Astrocyte of the spinal cord (primary cell): ENCODE results near the gene KLKB1.
"Not testable (repeated sequence)": the region's sequence is repeated elsewhere in the genome, so short reads cannot be mapped to it uniquely, and the experiment has no call there.

Experiments used
- DNase-seq: peaks from one replicate; pipeline ENCODE4 v3.0.0; 2011; ENCODE audit warnings: low read depth, low spot score
- H3K4me3 ChIP-seq: 2 replicates; pipeline ENCODE4 v1.5.1; 2011; ENCODE audit warnings: low read depth, mild to moderate bottlenecking, low read length, moderate library complexity
- in situ Hi-C: cut with HindIII; loops from 2 replicates; pipeline ENCODE4 v1.10.0; 2017; ENCODE audit warnings: low sequenced_read_pairs
- TF ChIP-seq, protein P1 (sequence below): IDR thresholded peaks from 2 replicates; pipeline ENCODE4 v1.5.1; 2012; ENCODE audit warnings: low read depth, mild to moderate bottlenecking, low read length, inconsistent platforms

KLKB1 gene

GRCh38 chr4:186260504-186261448 is 33.5 kb downstream of the KLKB1 start:
- TF ChIP-seq, protein P1, sequence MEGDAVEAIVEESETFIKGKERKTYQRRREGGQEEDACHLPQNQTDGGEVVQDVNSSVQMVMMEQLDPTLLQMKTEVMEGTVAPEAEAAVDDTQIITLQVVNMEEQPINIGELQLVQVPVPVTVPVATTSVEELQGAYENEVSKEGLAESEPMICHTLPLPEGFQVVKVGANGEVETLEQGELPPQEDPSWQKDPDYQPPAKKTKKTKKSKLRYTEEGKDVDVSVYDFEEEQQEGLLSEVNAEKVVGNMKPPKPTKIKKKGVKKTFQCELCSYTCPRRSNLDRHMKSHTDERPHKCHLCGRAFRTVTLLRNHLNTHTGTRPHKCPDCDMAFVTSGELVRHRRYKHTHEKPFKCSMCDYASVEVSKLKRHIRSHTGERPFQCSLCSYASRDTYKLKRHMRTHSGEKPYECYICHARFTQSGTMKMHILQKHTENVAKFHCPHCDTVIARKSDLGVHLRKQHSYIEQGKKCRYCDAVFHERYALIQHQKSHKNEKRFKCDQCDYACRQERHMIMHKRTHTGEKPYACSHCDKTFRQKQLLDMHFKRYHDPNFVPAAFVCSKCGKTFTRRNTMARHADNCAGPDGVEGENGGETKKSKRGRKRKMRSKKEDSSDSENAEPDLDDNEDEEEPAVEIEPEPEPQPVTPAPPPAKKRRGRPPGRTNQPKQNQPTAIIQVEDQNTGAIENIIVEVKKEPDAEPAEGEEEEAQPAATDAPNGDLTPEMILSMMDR: no peak
- in situ Hi-C loops: no loop called here
- no peak for DNase-seq
- H3K4me3 ChIP-seq: no peak overlapping the region

GRCh38 chr4:186264660-186265059 is 37.4 kb downstream of the KLKB1 start:
- H3K4me3 ChIP-seq: no peak overlapping the region
- in situ Hi-C loops: no loop called here
- TF ChIP-seq, protein P1: no peak
- DNase-seq: no peak

GRCh38 chr4:186265250-186265649 is 37.9 kb downstream of the KLKB1 start:
- in situ Hi-C loops, H3K4me3 ChIP-seq, DNase-seq: not testable (repeated sequence)

- no peak for DNase-seq
- TF ChIP-seq, protein P1: no peak
- H3K4me3 ChIP-seq: no peak within 1 kb of the TSS
- in situ Hi-C loops: no loop called here
These were observed 38.7 kb downstream of the KLKB1 start, which contains the start of gene F11 for GRCh38 chr4:186265683-186266652. F11 (plus strand) TSS chr4:186266189; CDS start chr4:186267137, 948 bp downstream.

- H3K4me3 ChIP-seq: no peak overlapping the region
- TF ChIP-seq, protein P1: no peak
- in situ Hi-C loops: no loop called here
- DNase-seq: no peak
These were observed 39.6 kb downstream of the KLKB1 start for GRCh38 chr4:186266729-186267456.

DNA sequence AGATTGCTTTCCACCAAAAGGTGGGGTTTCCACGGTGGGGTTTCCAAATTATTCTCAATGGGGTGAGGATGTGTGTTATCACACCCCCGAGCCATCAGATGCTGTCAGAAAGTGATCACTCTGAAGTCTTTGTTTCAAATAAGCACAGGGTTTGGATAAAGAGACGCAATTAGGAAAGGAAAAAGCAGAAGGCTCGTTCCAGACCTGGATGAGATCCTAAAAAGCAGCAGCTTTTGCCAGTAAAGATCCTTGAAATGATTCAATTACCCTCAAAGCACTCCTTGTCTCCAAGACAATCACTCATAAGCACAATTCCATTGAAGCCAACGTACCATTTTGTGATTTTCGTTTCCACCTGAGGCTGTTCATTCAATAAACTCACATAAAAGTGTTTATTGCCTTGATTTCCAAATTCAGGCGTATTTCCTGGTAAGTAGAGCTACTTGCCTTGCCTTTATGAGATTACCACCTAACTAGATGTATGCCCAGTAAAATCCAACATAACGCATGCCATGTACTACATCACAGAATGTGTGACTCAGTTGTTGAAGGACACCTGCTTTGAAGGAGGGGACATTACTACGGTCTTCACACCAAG is 43.9 kb downstream of the KLKB1 start:
- no peak for DNase-seq

More for the DNA sequence above, 43.9 kb downstream of the KLKB1 start:
- in situ Hi-C loops: no loop called here
- TF ChIP-seq, protein P1: no peak
- H3K4me3 ChIP-seq: no peak overlapping the region
